DOHH2 (cell line): ENCODE data around the gene ZNF398.

Source experiments
- H3F3A ChIP-seq: fragments of 200-600 bp; sonication (generic), shearing (Covaris generic); 2 replicates; pipeline ENCODE4 v1.6.0; 2016; ENCODE audit warnings: antibody characterized with exemption, mild to moderate bottlenecking; ENCODE audit not compliant: control insufficient read depth, insufficient read depth
- H3K27ac ChIP-seq: fragments of 200-600 bp; sonication (generic); 2 replicates; pipeline ENCODE4 v1.5.1; 2014; ENCODE audit warnings: low read depth, mild to moderate bottlenecking, low read length, moderate library complexity
- H3K27me3 ChIP-seq: fragments of 200-600 bp; sonication (generic); 2 replicates; pipeline ENCODE4 v1.6.1; 2014; ENCODE audit warnings: mild to moderate bottlenecking, low read length, mixed read lengths; ENCODE audit not compliant: control insufficient read depth
- H3K36me3 ChIP-seq: fragments of 200-600 bp; sonication (generic); 2 replicates; pipeline ENCODE4 v1.6.1; 2014; ENCODE audit warnings: mild to moderate bottlenecking, low read length, moderate library complexity, mixed read lengths; ENCODE audit not compliant: control insufficient read depth
- H3K4me1 ChIP-seq: fragments of 200-600 bp; sonication (generic); 2 replicates; pipeline ENCODE4 v1.6.1; 2014; ENCODE audit warnings: mild to moderate bottlenecking, low read length, mixed read lengths; ENCODE audit not compliant: control insufficient read depth
- H3K4me2 ChIP-seq: fragments of 200-600 bp; sonication (generic); 2 replicates; pipeline ENCODE4 v1.6.0; 2014; ENCODE audit warnings: mild to moderate bottlenecking, low read length, moderate library complexity
- H3K4me3 ChIP-seq: fragments of 200-600 bp; sonication (generic); 2 replicates; pipeline ENCODE4 v1.5.1; 2014; ENCODE audit warnings: mild to moderate bottlenecking, low read length, mixed read lengths
- H3K79me2 ChIP-seq: fragments of 200-600 bp; sonication (generic); 2 replicates; pipeline ENCODE4 v1.6.1; 2014; ENCODE audit warnings: mild to moderate bottlenecking, low read length, mixed read lengths; ENCODE audit not compliant: control insufficient read depth
- H3K9me2 ChIP-seq: fragments of 200-600 bp; sonication (generic); replicated peaks from 2 replicates; pipeline ENCODE4 v1.6.1; 2014; ENCODE audit warnings: mild to moderate bottlenecking, low read length, mixed read lengths; ENCODE audit not compliant: control insufficient read depth
- H3K9me3 ChIP-seq: fragments of 200-600 bp; sonication (generic); 2 replicates; pipeline ENCODE4 v1.6.1; 2014; ENCODE audit warnings: antibody characterized with exemption, low read length, mixed read lengths; ENCODE audit not compliant: control insufficient read depth, insufficient read depth
- H4K20me1 ChIP-seq: fragments of 200-600 bp; sonication (generic); 2 replicates; pipeline ENCODE4 v1.6.0; 2014; ENCODE audit warnings: low read depth, mild to moderate bottlenecking, antibody characterized with exemption, low read length, moderate library complexity; ENCODE audit not compliant: control insufficient read depth, insufficient read depth
- CTCF ChIP-seq: fragments of 200-600 bp; sonication (generic); IDR thresholded peaks from one replicate; pipeline ENCODE4 v1.5.1; 2014; ENCODE audit warnings: antibody characterized with exemption, mild to moderate bottlenecking, low read depth, low read length; ENCODE audit not compliant: poor library complexity, severe bottlenecking
- EZH2phosphoT487 ChIP-seq: fragments of 200-600 bp; sonication (generic); IDR thresholded peaks from 2 replicates; pipeline ENCODE4 v1.6.1; 2017; ENCODE audit warnings: borderline replicate concordance, mild to moderate bottlenecking, antibody characterized with exemption, low read length, moderate library complexity, mixed read lengths

ZNF398 gene

GRCh38 chr7:149180722-149181449, 33.6 kb downstream of the ZNF398 start:
- peaks cover 5% of the 10 kb centered on the region; the same call in 1 of the 2 replicates for H3F3A ChIP-seq
- H3K9me2 ChIP-seq: no peaks in the 10 kb centered on the region
- H4K20me1 ChIP-seq: no peaks in the 10 kb centered on the region
- H3K36me3 ChIP-seq: peaks cover 62% of the 10 kb centered on the region
- H3K9me3 ChIP-seq: no peaks in the 10 kb centered on the region
- H3K4me3 ChIP-seq: no peak overlapping the region
- H3K27me3 ChIP-seq: no peaks in the 10 kb centered on the region
- H3K4me1 ChIP-seq: no peaks in the 10 kb centered on the region
- H3K79me2 ChIP-seq: no peaks in the 10 kb centered on the region
- no peak overlapping the region for H3K27ac ChIP-seq
- H3K4me2 ChIP-seq: no peak overlapping the region
- TF ChIP-seq CTCF (no peak), EZH2phosphoT487 (no peak)

GRCh38 chr7:149181450-149181790, 34.2 kb downstream of the ZNF398 start:
- no peak overlapping the region for H3K27ac ChIP-seq
- H4K20me1 ChIP-seq: no peaks in the 10 kb centered on the region
- H3K79me2 ChIP-seq: no peaks in the 10 kb centered on the region
- H3K4me1 ChIP-seq: no peaks in the 10 kb centered on the region
- H3K9me3 ChIP-seq: no peaks in the 10 kb centered on the region
- H3K4me2 ChIP-seq: no peak overlapping the region
- no peak overlapping the region for H3K4me3 ChIP-seq
- peaks cover 57% of the 10 kb centered on the region for H3K36me3 ChIP-seq
- TF ChIP-seq CTCF: no peak
- TF ChIP-seq EZH2phosphoT487: no peak
- H3K9me2 ChIP-seq: no peaks in the 10 kb centered on the region
- H3F3A ChIP-seq: peaks cover 6% of the 10 kb centered on the region; the same call in 1 of the 2 replicates
- H3K27me3 ChIP-seq: no peaks in the 10 kb centered on the region

- Histone ChIP-seq H3K36me3 (peaks cover 34% of the 10 kb centered on the region), H3K9me2 (no peaks in the 10 kb centered on the region), H3K27me3 (no peaks in the 10 kb centered on the region), H3K4me1 (no peaks in the 10 kb centered on the region), H3K27ac (no peak overlapping the region), H3F3A (peaks cover 11% of the 10 kb centered on the region), H3K4me2 (no peak overlapping the region), H3K4me3 (no peak overlapping the region), H4K20me1 (no peaks in the 10 kb centered on the region), H3K79me2 (no peaks in the 10 kb centered on the region), H3K9me3 (no peaks in the 10 kb centered on the region)
- no peak for TF ChIP-seq EZH2phosphoT487
- TF ChIP-seq CTCF: no peak
Measured at GRCh38 chr7:149184274-149184673, 37.0 kb downstream of the ZNF398 start.
